Loucy (cell line): ENCODE results near the gene SGMS1.

Experiments
- EZH2phosphoT487 ChIP-seq: fragments of 200-600 bp; IDR thresholded peaks from 2 replicates; pipeline ENCODE4 v1.6.1; 2018; ENCODE audit warnings: antibody characterized with exemption, mild to moderate bottlenecking, moderate library complexity, borderline replicate concordance
- TF ChIP-seq, protein P1 (sequence below): fragments of 200-600 bp; sonication (generic); conservative IDR thresholded peaks from 2 replicates; pipeline ENCODE4 v1.5.1; 2014; ENCODE audit warnings: mild to moderate bottlenecking, antibody characterized with exemption, low read length

DNA sequence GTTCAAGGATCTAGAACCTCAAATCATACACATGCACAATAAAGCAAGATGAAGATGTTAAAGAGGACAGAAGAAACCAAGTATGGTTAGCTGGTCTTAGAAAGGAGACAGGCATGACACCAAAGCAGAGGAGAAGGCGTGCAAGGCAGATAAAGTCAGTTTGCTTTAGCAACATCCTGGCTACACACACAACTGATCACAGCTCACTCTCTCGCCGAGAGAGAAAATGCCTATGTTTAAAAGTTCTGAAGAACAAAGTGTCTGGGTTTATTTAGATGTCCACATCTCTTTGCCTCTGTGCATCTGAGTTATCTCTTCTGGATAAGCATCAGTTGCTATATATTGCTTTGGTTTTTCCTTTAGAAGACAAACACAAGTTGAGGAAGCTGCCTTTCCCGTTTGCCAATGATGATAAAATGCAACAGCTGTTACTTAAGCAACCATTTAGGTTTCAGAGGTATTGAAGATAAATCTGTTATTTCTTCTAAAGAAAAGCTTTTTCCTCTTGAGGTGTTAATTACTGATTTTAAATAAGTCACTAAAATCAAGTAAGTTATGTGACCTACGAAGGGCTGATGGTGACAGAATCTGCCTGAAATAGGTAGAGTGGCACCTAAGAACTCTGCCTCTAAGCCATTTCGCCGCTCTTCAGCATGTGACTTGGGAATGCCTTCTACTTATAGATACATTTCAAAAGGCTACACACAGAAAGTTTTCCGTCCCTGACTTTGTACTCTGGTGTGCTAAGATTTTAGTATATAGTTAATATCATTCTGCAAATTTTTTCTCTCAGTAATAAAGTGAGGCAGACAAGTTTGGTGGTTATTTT is 226.2 kb downstream of the SGMS1 start:
- TF ChIP-seq, protein P1, sequence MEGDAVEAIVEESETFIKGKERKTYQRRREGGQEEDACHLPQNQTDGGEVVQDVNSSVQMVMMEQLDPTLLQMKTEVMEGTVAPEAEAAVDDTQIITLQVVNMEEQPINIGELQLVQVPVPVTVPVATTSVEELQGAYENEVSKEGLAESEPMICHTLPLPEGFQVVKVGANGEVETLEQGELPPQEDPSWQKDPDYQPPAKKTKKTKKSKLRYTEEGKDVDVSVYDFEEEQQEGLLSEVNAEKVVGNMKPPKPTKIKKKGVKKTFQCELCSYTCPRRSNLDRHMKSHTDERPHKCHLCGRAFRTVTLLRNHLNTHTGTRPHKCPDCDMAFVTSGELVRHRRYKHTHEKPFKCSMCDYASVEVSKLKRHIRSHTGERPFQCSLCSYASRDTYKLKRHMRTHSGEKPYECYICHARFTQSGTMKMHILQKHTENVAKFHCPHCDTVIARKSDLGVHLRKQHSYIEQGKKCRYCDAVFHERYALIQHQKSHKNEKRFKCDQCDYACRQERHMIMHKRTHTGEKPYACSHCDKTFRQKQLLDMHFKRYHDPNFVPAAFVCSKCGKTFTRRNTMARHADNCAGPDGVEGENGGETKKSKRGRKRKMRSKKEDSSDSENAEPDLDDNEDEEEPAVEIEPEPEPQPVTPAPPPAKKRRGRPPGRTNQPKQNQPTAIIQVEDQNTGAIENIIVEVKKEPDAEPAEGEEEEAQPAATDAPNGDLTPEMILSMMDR: no peak
- TF ChIP-seq EZH2phosphoT487: no peak
